GM19035 (cell line): ENCODE results near the gene COX14.

Source experiments
- ATAC-seq: cut with Tn5 transposase; IDR thresholded peaks from one replicate; pipeline ENCODE4 v1.9.1; 2021; ENCODE audit not compliant: unreplicated experiment

COX14 gene

GRCh38 chr12:50084775-50085614 lies 27.0 kb upstream of the COX14 start, which contains the start of gene SMARCD1:
TSS of gene SMARCD1 (plus strand) at chr12:50085342. CDS start at chr12:50085370, 28 bp downstream.
- ATAC-seq, result peak; percentile 88

- ATAC-seq, result no peak
Measured at GRCh38 chr12:50085615-50086072, 26.4 kb upstream of the COX14 start.

GRCh38 chr12:50086148-50086547 lies 25.9 kb upstream of the COX14 start:
- ATAC-seq, result no peak

- no peak for ATAC-seq
Measured at GRCh38 chr12:50087151-50087550, 24.9 kb upstream of the COX14 start.

GRCh38 chr12:50087995-50088394 lies 24.0 kb upstream of the COX14 start:
- ATAC-seq, result no peak

GRCh38 chr12:50088577-50089335 lies 23.3 kb upstream of the COX14 start:
- no peak for ATAC-seq

- ATAC-seq, result no peak
Measured at GRCh38 chr12:50089730-50090129, 22.3 kb upstream of the COX14 start.

GRCh38 chr12:50090391-50090790 lies 21.6 kb upstream of the COX14 start:
- ATAC-seq, result no peak

GRCh38 chr12:50097952-50098351 lies 14.1 kb upstream of the COX14 start:
- ATAC-seq, result no peak

GRCh38 chr12:50099302-50100008 lies 12.6 kb upstream of the COX14 start:
- ATAC-seq, result no peak

- ATAC-seq, result no peak
Measured at GRCh38 chr12:50100561-50100960, 11.5 kb upstream of the COX14 start.

- ATAC-seq, result no peak
Measured at GRCh38 chr12:50101663-50102062, 10.4 kb upstream of the COX14 start.

- ATAC-seq, result no peak
Measured at GRCh38 chr12:50102131-50102531, 9.9 kb upstream of the COX14 start.

- no peak for ATAC-seq
Measured at GRCh38 chr12:50102646-50103309, 9.3 kb upstream of the COX14 start.

GRCh38 chr12:50103351-50103750 lies 8.7 kb upstream of the COX14 start:
- ATAC-seq, result no peak

GRCh38 chr12:50103767-50104321 lies 8.2 kb upstream of the COX14 start, which contains the start of gene GPD1:
TSS of gene GPD1 (plus strand) at chr12:50104008. CDS start at chr12:50104051, 43 bp downstream.
- no peak for ATAC-seq

GRCh38 chr12:50104417-50105366 lies 7.3 kb upstream of the COX14 start:
- ATAC-seq, result no peak

GRCh38 chr12:50105913-50106450 lies 6.1 kb upstream of the COX14 start:
- ATAC-seq, result no peak

- no peak for ATAC-seq
Measured at GRCh38 chr12:50106907-50107306, 5.1 kb upstream of the COX14 start.
